PC-3 (cell line): ENCODE data around the gene ANGPTL4.

Experiments
- EZH2 ChIP-seq: fragments of 300-600 bp; sonication (generic); IDR thresholded peaks from one replicate; pipeline ENCODE4 v1.6.1; 2017; ENCODE audit warnings: antibody characterized with exemption, mild to moderate bottlenecking, low read length; ENCODE audit not compliant: unreplicated experiment
- TF ChIP-seq, protein P1 (sequence below): fragments of 300-600 bp; sonication (generic); conservative IDR thresholded peaks from 2 replicates; pipeline ENCODE4 v1.5.1; 2017; ENCODE audit warnings: antibody characterized with exemption, low read depth, mild to moderate bottlenecking, low read length

DNA sequence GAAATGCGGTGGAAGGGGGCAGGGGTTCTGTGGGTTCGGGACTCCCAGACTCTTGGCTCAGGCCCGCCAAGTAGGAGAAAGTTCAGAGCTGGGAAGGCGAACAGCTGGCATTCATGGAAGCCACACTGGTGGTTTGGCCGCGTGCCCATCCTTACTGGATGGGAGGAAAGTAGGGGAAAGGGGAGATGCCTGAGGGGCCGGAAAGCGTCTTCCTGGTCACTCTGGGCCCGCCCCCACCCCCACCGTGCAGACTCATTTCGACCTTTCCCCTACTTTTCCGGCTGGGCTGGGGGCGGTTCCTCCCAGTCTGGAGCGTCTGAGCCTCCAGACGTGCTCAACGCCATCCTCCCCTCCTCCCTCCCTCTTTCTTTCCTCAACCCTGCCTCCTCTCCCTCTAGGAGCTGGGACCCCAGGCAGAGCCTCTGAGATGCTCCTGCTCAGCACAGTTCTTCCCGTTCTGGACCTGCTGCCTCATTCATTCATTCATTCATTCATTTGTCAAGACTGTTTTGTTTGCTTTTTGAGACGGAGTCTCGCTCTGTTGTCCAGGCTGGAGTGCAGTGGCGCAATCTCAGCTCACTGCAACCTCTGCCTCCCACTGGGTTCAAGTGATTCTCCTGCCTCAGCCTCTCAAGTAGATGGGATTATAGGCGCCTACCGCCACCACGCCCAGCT, 3.5 kb downstream of the ANGPTL4 start:
- TF ChIP-seq, protein P1, sequence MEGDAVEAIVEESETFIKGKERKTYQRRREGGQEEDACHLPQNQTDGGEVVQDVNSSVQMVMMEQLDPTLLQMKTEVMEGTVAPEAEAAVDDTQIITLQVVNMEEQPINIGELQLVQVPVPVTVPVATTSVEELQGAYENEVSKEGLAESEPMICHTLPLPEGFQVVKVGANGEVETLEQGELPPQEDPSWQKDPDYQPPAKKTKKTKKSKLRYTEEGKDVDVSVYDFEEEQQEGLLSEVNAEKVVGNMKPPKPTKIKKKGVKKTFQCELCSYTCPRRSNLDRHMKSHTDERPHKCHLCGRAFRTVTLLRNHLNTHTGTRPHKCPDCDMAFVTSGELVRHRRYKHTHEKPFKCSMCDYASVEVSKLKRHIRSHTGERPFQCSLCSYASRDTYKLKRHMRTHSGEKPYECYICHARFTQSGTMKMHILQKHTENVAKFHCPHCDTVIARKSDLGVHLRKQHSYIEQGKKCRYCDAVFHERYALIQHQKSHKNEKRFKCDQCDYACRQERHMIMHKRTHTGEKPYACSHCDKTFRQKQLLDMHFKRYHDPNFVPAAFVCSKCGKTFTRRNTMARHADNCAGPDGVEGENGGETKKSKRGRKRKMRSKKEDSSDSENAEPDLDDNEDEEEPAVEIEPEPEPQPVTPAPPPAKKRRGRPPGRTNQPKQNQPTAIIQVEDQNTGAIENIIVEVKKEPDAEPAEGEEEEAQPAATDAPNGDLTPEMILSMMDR = no peak
- TF ChIP-seq EZH2 = no peak
